ENCODE data around the gene MARCHF6. TPM values are rescaled to one million over a fixed set of nuclear protein-coding genes. Genes with fewer than 3 reads are reported as not detected.
"Not testable (repeated sequence)": the region's sequence is repeated elsewhere in the genome, so short reads cannot be mapped to it uniquely, and the experiment has no call there.

MARCHF6 gene
- total RNA-seq, 4 donors from 2014 or later: 27.6 to 67.1 (median 37.0) TPM

- Histone ChIP-seq H3K36me3 (peaks cover 0 to 8% (median 0%) of the 10 kb centered on the region in 3 donors), H3K4me3 (no peak overlapping the region), H3K27me3 (no peaks in the 10 kb centered on the region), H3K4me1 (peaks cover 0 to 69% (median 14%) of the 10 kb centered on the region in 3 donors), H3K9me3 (no peaks in the 10 kb centered on the region), H3K27ac (no peak overlapping the region)
- WGBS, 2 donors: 81 to 85% methylated on average over 7 of the region's 7 CpGs
- no peak for TF ChIP-seq POLR2A (IDR thresholded peaks at IDR 0.05)
- TF ChIP-seq, protein P1, sequence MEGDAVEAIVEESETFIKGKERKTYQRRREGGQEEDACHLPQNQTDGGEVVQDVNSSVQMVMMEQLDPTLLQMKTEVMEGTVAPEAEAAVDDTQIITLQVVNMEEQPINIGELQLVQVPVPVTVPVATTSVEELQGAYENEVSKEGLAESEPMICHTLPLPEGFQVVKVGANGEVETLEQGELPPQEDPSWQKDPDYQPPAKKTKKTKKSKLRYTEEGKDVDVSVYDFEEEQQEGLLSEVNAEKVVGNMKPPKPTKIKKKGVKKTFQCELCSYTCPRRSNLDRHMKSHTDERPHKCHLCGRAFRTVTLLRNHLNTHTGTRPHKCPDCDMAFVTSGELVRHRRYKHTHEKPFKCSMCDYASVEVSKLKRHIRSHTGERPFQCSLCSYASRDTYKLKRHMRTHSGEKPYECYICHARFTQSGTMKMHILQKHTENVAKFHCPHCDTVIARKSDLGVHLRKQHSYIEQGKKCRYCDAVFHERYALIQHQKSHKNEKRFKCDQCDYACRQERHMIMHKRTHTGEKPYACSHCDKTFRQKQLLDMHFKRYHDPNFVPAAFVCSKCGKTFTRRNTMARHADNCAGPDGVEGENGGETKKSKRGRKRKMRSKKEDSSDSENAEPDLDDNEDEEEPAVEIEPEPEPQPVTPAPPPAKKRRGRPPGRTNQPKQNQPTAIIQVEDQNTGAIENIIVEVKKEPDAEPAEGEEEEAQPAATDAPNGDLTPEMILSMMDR (IDR thresholded peaks at IDR 0.05): no peak
- no peak for DNase-seq
- intact Hi-C loops (cut with DNase I): no loop called here
Measured at GRCh38 chr5:10365782-10366181, 12.3 kb downstream of the MARCHF6 start.

DNA sequence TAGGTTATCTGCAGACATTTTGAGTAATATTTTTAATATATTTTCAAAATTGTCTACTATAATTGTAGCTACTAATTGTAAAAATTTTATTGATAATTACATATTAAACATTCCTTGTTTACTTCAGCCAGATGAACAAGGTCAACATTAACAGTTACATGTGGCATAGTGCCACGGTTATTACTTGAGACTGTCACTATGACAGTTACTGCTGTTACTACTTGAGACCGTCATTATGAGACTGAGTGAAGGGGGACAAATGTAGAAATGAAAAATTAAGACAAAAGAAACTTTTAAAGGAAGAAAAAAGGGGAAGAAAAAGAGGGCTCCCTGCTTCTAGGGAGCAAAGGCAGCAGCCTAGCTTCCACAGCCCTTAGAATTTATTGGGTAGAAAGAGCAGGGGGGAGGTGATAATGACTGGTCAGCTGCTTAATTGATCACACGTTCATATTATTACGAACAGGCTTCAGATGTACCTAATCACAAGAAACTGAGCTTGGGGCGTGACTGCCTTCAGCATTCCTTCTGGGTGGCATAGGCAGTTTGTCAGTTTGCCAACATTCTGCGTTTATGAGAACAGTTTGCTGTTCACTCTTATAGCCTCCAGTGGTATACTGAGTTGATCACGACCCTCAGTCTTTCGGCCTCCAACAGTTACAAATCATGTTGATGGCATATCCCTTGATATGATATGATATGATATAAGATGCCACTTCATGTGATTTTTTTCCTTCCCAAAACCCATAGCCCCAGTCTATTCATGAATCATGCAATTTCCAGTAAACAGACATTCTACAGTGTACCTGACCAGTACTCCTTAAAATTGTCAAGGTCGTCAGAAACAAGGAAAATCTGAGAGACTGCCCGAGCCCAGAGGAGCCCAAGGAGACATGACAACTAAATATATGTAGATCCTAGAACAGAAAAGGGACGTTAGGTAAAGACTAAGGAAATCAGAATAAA is 13.1 kb downstream of the MARCHF6 start:
- intact Hi-C loops (cut with DNase I): no loop called here
- H3K4me1 ChIP-seq: peaks cover 0 to 70% (median 18%) of the 10 kb centered on the region in 3 donors
- H3K27me3 ChIP-seq: no peaks in the 10 kb centered on the region
- no peaks in the 10 kb centered on the region for H3K9me3 ChIP-seq
- no peak overlapping the region for H3K4me3 ChIP-seq
- TF ChIP-seq, protein P1 (IDR thresholded peaks at IDR 0.05): no peak
- WGBS, 2 donors: 37 to 47% methylated on average over 11 of the region's 11 CpGs
- no peak overlapping the region for H3K27ac ChIP-seq
- DNase-seq: no peak
- peaks cover 0 to 8% (median 0%) of the 10 kb centered on the region in 3 donors for H3K36me3 ChIP-seq

- TF ChIP-seq, protein P1 (IDR thresholded peaks at IDR 0.05): no peak
- TF ChIP-seq POLR2A (IDR thresholded peaks at IDR 0.05): no peak
- H3K9me3 ChIP-seq: no peaks in the 10 kb centered on the region
- intact Hi-C loops (cut with DNase I): no loop called here
- no peaks in the 10 kb centered on the region for H3K27me3 ChIP-seq
- H3K27ac ChIP-seq: no peak overlapping the region
- WGBS, 2 donors: 82 to 84% methylated on average over 1 of the region's 1 CpG
- DNase-seq: no peak
- H3K4me3 ChIP-seq: no peak overlapping the region
- H3K36me3 ChIP-seq: peaks cover 0 to 8% (median 0%) of the 10 kb centered on the region in 3 donors
- H3K4me1 ChIP-seq: peaks cover 0 to 80% (median 24%) of the 10 kb centered on the region in 3 donors
Measured at GRCh38 chr5:10367579-10367978, 14.1 kb downstream of the MARCHF6 start.

- H3K4me3 ChIP-seq: no peak overlapping the region
- H3K9me3 ChIP-seq: no peaks in the 10 kb centered on the region
- H3K27ac ChIP-seq: no peak overlapping the region
- DNase-seq: no peak
- no peaks in the 10 kb centered on the region for H3K27me3 ChIP-seq
- no peaks in the 10 kb centered on the region for H3K36me3 ChIP-seq
- 88 to 94% methylated on average over 2 of the region's 2 CpGs for WGBS, 2 donors
- peaks cover 11 to 90% (median 41%) of the 10 kb centered on the region in 3 donors for H3K4me1 ChIP-seq
- intact Hi-C loops (cut with DNase I): no loop called here
- TF ChIP-seq, protein P1 (IDR thresholded peaks at IDR 0.05): no peak
- TF ChIP-seq POLR2A (IDR thresholded peaks at IDR 0.05): no peak
Measured at GRCh38 chr5:10370931-10371330, 17.4 kb downstream of the MARCHF6 start.

DNA sequence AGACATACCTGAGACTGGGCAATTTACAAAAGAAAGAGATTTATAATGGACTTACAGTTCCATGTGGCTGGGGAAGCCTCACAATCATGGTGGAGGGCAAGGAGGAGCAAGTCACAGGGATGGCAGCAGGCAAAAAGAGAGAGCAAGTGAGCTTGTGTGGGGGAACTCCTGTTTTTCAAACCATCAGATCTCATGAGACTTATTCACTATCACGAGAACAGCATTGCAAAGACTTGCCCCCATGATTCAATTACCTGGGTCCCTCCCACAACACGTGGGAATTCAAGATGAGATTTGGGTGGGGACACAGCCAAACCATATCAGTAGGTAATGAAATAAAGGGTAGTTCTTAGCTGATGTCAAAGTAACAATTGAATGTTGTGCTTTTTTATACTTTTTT is 17.9 kb downstream of the MARCHF6 start:
- WGBS, 2 donors: 41 to 50% methylated on average over 2 of the region's 2 CpGs
- H3K27ac ChIP-seq; H3K36me3 ChIP-seq; H3K9me3 ChIP-seq; H3K27me3 ChIP-seq; H3K4me3 ChIP-seq; DNase-seq; intact Hi-C loops (cut with DNase I): not testable (repeated sequence)
- H3K4me1 ChIP-seq: peaks cover 11 to 87% (median 37%) of the 10 kb centered on the region in 3 donors

Data from esophagus squamous epithelium (tissue), 5 donors.